K562 (cell line): ENCODE measurements around the gene ELOVL1. TPM values are rescaled to one million over a fixed set of nuclear protein-coding genes. Genes with fewer than 3 reads are reported as not detected.
A peak's percentile ranks its signal among the peaks of the same experiment; 100 is the strongest.

Experiments
- ARHGAP35 ChIP-seq: fragments of 450-650 bp; IDR thresholded peaks from 2 replicates; pipeline ENCODE4 v1.6.1; 2018; ENCODE audit not compliant: partially characterized antibody
- CBFB ChIP-seq: sonication (generic); formaldehyde crosslinking; IDR thresholded peaks from 2 replicates; pipeline ENCODE4 v1.4.0; 2020; ENCODE audit warnings: mild to moderate bottlenecking, missing genetic modification reagents
- DLX4 ChIP-seq: fragments of 250-450 bp; sonication (Bioruptor Pico); IDR thresholded peaks from 2 replicates; pipeline ENCODE4 v1.6.1; 2021; ENCODE audit warnings: mild to moderate bottlenecking
- ILF3 ChIP-seq: fragments of 450-650 bp; IDR thresholded peaks from 2 replicates; pipeline ENCODE4 v1.6.1; 2018; ENCODE audit warnings: antibody characterized with exemption, mild to moderate bottlenecking, moderate library complexity, borderline replicate concordance
- IRF1 ChIP-seq: sonication (generic); formaldehyde crosslinking; IDR thresholded peaks from 2 replicates; pipeline ENCODE4 v1.8.0; 2022; ENCODE audit warnings: missing genetic modification reagents, mild to moderate bottlenecking, borderline replicate concordance
- IRF2 ChIP-seq: sonication (generic); formaldehyde crosslinking; IDR thresholded peaks from 2 replicates; pipeline ENCODE4 v1.8.1; 2022; ENCODE audit warnings: mild to moderate bottlenecking, missing genetic modification reagents
- PKNOX1 ChIP-seq: fragments of 450-650 bp; IDR thresholded peaks from 2 replicates; pipeline ENCODE4 v1.6.1; 2016
- RAD21 ChIP-seq, 2 experiments: fragments of 250-450 bp in 1 of 2; fragments of 450-650 bp in 1 of 2; sonication (Bioruptor Pico) in 1 of 2; formaldehyde crosslinking in 1 of 2; IDR thresholded peaks in 1 of 2; conservative IDR thresholded peaks in 1 of 2; 2 replicates each; pipeline versions ENCODE4 v1.4.0 to v1.8.0; 2020 to 2022; ENCODE audit warnings: mild to moderate bottlenecking in 2 of 2, moderate library complexity in 1 of 2
- RBM34 ChIP-seq: fragments of 200-400 bp; formaldehyde crosslinking; IDR thresholded peaks from 2 replicates; pipeline ENCODE4 v1.6.1; 2018; ENCODE audit warnings: low read length, borderline replicate concordance; ENCODE audit not compliant: insufficient read depth
- TRIM24 ChIP-seq, 2 experiments: fragments of 450-650 bp; IDR thresholded peaks; 2 replicates each; pipeline ENCODE4 v1.6.1; 2016
- ZNF445 ChIP-seq: fragments of 250-450 bp; sonication (Bioruptor Pico); IDR thresholded peaks from 2 replicates; pipeline ENCODE4 v1.4.0; 2020; ENCODE audit warnings: low read depth, mild to moderate bottlenecking, moderate library complexity
- polyA plus RNA-seq, 8 experiments: library from polyadenylated mRNA; depleted of rRNA in 4 of 8; stranded (reverse) in 5 of 8; unstranded in 3 of 8; fragments of >200 nt; fragmentation: Nextera tagmentation in 2 of 8; fragmentation: Illumina TruSeq in 1 of 8; extraction: Ambion mirVana in 2 of 8; extraction: Trizol in 1 of 8; gene quantifications; 2 replicates each; pipeline versions ENCODE4 v1.2.1 to v1.2.3, GENCODE V29; 2011 to 2014; ENCODE audit warnings: inconsistent platforms in 1 of 8, missing spikeins in 1 of 8
- total RNA-seq, 7 experiments: library from RNA; depleted of rRNA in 6 of 7; stranded (reverse); fragments of >200 nt in 6 of 7; fragmentation: Illumina TruSeq in 2 of 7; extraction: Trizol in 2 of 7; gene quantifications; 2 replicates each; pipeline versions ENCODE4 v1.2.1 to v1.2.3, GENCODE V29; 2011 to 2021; ENCODE audit warnings: low replicate concordance in 1 of 7
- TF ChIP-seq, protein P1 (sequence below): fragments of 250-450 bp; sonication (Bioruptor Pico); IDR thresholded peaks from 2 replicates; pipeline ENCODE4 v1.5.0; 2020; ENCODE audit warnings: mild to moderate bottlenecking, borderline replicate concordance
- TF ChIP-seq, protein P2 (sequence below): fragments of 450-650 bp; IDR thresholded peaks from 2 replicates; pipeline ENCODE4 v1.6.1; 2016; ENCODE audit warnings: low read depth, mild to moderate bottlenecking, moderate library complexity

ELOVL1 gene
- total and polyA plus RNA-seq, 9 of the 15 experiments (the other 6 are each of a cell fraction or from before 2014, with no cell fraction given): 51.0 to 157 (median 70.3) TPM

DNA sequence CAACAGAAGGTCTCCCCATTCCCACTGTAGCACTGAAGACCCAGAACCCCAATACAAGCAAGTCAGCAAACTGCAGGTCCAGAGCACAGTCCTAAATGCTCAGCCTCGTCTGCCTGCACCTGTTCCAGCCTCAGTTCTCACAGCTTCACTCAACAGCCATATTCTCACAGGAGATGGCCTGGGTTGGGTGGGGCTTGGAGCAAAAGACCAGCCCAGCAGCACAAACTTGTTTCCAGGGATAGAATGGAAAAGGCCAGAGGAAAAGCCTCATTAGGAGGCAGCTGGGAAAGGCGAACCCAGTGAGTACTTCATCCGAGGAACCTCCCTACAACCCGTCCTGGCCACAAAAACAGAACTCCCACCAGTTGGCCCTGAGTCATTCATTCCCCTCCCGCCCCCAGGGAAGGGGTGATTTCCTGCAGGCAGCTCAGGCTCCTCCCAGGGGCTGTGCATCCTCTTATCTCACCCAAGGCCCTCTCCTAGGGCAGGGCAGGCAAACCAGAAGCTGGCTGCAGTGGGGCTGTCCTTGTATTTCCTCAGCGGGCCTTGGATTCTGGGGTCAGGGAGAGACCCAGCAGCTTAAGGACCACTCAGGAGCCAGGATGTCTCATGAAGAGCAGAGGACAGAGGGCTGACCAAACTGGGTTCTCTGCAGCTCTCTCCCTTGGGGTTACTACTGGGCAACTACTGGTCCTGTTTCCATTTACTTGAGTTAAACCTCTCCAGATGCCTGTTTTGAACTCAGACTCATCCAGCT lies 37.6 kb downstream of the ELOVL1 start (continued):
- TF ChIP-seq, protein P1, sequence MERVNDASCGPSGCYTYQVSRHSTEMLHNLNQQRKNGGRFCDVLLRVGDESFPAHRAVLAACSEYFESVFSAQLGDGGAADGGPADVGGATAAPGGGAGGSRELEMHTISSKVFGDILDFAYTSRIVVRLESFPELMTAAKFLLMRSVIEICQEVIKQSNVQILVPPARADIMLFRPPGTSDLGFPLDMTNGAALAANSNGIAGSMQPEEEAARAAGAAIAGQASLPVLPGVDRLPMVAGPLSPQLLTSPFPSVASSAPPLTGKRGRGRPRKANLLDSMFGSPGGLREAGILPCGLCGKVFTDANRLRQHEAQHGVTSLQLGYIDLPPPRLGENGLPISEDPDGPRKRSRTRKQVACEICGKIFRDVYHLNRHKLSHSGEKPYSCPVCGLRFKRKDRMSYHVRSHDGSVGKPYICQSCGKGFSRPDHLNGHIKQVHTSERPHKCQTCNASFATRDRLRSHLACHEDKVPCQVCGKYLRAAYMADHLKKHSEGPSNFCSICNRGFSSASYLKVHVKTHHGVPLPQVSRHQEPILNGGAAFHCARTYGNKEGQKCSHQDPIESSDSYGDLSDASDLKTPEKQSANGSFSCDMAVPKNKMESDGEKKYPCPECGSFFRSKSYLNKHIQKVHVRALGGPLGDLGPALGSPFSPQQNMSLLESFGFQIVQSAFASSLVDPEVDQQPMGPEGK (CRISPR knock-in tag): no peak
- TF ChIP-seq ILF3: no peak
- no peak for TF ChIP-seq IRF1 (CRISPR knock-in tag)
- TF ChIP-seq ZNF445: no peak
- no peak for TF ChIP-seq CBFB (CRISPR knock-in tag)
- peak; percentile 76 for TF ChIP-seq PKNOX1
- TF ChIP-seq DLX4 (CRISPR knock-in tag): no peak
- no peak for TF ChIP-seq RBM34
- no peak for TF ChIP-seq RAD21 (CRISPR knock-in tag; conservative IDR thresholded peaks at IDR 0.05 in 1 of 2, IDR thresholded peaks at IDR 0.05 in 1 of 2)
- no peak for TF ChIP-seq IRF2 (CRISPR knock-in tag)
- no peak for TF ChIP-seq TRIM24 (IDR thresholded peaks at IDR 0.05)
- TF ChIP-seq, protein P2, sequence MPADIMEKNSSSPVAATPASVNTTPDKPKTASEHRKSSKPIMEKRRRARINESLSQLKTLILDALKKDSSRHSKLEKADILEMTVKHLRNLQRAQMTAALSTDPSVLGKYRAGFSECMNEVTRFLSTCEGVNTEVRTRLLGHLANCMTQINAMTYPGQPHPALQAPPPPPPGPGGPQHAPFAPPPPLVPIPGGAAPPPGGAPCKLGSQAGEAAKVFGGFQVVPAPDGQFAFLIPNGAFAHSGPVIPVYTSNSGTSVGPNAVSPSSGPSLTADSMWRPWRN: no peak
- TF ChIP-seq ARHGAP35: no peak
